Activated CD4-positive, alpha-beta T cell treated with anti-CD3 and anti-CD28 coated beads, Interleukin-2, Interleukin-4, amounts not matched to agents 100 ng/mL and 50 ng/mL, durations not matched to agents 16 hours and 8 hours (primary cell): Measurements from ENCODE around the gene SRGAP2.
A peak's percentile ranks its signal among the peaks of the same experiment; 100 is the strongest.
"Not testable (repeated sequence)": the region's sequence is repeated elsewhere in the genome, so short reads cannot be mapped to it uniquely, and the experiment has no call there.

Source experiments
- DNase-seq: peaks from one replicate; pipeline ENCODE4 v3.0.0-alpha.2; 2020; ENCODE audit warnings: low spot score

The SRGAP2 gene

DNA sequence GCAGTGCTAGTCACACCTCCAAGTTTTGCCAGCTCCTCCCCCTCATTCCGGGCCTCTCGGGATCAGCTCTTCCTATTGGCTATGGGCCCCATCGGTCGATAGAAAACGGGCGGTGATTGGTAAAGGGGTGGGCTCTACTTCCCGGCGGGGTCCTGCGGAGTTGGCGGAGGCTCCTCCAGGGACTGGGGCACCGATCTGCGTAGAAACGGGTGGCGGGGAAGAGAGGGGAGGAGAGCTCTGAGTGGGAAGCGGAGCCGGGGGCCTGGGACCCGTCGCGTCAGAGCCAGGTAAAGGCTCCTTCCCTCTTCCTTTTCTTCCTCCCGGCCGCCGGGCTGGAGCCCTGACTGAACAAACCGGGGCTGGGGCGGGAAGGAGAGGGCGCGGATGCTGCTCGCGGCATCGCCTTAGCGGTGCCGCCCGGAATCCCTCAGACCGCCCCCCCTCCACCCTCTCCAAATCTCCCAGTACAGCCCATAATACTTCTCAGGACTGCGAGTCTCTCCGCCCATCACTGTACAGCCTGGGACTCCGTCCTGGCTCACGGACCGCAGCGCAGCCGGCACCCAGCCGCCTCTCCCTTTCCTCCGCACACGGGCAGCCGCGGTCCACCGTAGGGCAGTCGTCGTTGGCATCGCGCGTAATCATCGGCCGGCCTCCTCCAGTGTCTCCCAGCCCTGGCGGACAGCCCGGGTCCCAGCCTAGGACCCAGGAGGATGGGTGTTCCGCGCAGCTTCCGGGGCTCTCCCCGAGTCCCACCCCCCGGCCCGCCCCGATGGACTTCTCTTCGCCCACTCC, at the start of gene SRGAP2:
SRGAP2 (plus strand) TSS at position 178 of the 795 bp plus-strand sequence. CDS start 2,430 bp downstream, outside the sequence.
- peak; percentile 40 for DNase-seq

DNA sequence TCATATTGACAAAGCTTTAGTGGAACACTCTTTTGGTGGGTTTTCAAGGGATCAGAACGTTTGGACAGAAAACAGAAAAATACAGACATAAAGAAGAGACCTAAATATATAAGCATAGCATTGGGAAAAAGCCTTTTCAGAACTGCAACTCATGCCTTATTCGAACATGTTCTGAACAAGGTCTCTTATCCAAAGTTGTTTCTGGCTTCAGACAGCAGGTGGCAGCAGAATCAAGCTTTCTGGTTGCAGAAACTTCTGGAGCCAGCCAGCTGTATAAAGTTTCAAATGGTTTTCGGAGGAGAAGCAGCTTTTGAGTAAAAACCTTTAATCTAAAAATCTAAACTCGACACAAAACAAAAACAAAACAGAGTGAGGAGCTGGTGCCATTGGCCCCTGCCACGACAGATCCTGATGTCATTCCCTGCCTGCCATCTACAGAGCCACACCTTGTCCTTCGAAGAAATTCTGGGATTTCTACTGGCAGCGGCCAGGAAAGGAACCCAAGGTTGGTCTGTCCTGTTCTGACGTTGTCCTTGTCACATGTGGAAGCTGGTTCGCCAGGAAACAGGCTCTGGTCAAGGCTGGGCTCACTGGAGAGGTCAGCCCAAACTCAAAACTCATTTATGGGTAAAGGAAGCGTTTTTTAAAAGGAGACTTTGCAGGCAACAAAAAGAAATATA, 35.9 kb upstream of the SRGAP2 start:
- not testable (repeated sequence) for DNase-seq

DNA sequence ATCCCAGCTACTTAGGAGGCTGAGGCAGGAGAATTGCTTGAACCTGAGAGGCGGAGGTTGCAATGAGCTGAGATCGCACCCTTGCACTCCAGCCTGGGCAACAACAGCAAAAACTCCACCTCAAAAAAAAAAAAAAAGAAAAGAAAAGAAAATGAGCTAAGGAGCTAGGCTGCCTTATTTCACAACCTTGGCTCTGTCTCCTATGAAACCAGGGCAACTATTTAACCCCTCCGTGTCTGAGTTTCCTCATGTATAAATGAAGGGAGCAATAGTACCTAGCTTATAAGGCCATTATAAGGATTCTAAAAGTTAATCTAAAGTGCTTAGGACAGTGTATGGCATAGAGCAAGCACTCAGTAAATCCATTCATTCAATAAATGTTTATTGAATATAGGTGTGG, 33.5 kb upstream of the SRGAP2 start:
- not testable (repeated sequence) for DNase-seq

DNA sequence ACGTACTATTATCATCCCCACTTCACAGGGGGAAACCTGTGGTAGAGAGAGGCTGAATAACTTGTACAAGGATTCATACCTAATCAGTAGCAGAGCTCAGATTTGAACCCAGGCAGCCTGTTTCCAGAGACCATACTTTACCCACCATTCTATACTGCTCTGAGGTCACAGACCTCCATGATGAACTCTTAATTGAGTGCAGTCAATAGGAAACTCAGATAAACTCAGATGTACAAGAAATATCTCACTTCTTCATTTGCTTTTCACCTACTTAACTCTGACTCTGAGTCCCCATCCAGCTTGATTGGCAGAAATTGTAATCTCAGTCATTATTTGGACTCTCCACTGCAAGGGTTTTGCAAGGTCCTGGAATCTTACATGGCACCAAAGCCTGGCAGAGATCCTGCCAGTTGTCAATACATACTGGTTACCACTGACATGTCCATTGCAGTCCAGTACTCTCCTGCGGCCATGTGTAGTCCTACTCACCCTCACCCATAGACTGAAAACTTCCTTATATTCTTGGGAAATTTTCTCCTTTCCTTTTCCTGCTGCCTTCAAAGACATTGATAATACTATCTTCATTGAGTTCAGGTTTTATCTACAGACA, 30.1 kb upstream of the SRGAP2 start:
- not testable (repeated sequence) for DNase-seq

- not testable (repeated sequence) for DNase-seq
Observed at GRCh38 chr1:206174182-206174868, 29.0 kb upstream of the SRGAP2 start.

- DNase-seq = not testable (repeated sequence)
Observed at GRCh38 chr1:206175459-206176113, 27.8 kb upstream of the SRGAP2 start.

DNA sequence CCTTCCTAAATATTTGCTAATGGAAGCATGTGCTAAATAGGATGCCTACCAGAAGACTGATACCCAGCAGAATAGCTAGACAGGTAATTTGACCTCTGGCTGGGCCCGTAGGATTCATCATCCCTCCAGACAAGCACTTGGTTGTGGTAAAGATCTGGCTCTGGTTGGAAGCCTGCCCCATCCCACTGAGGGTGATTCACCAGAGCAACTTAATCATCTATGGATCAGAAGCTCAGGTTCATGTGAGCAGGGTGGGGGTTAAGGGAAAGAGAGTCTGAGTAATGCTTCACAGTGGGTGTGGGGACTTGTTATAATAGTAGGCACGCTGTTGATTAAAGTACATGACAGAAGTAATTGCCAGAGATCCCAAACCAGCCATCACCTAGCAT, 27.2 kb upstream of the SRGAP2 start:
- DNase-seq = not testable (repeated sequence)

DNA sequence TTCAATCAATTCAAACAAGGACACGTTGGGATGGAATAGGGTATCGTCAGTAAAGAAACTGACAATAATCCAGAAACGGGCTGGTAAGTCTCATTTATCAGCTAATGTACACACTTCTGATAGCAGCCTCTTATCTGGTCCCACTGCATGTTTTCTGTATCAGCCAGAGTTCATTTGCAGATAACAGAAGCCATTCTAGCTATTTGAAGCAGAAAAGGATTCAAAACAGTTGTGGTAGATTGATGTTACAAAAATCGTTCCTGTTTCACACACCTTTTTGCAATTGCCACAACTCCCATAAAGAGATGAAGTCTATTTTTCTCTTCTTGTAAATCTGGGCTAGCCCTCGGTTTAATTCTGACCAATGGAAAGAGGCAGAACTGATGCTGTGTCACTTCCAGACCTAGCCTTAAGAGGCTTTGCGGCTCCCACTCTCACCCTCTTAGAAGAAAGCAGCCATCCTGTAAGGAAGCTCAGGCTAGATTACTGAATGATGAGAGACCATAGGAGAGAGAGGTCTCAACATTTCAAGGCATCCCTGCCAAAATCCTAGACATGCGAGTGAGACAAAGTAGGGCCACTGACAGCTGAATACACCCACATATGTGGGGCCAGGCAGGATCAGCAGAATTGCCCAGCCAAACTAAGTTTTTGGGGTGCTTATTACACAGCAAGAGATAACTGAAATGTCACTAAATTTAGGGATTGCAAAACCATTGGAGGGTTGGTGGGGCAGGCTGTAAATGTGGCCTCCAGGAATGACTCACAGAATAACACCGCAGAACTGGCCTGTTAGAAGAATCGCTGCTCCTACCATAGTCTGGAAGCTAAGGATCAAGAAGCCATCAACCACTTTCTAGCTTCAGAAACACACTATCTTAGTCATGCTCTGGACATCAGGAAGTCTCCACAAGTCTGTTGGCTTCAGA, 25.0 kb upstream of the SRGAP2 start:
- not testable (repeated sequence) for DNase-seq

- DNase-seq = not testable (repeated sequence)
Observed at GRCh38 chr1:206179666-206180065, 23.7 kb upstream of the SRGAP2 start.

GRCh38 chr1:206182368-206183317, 20.7 kb upstream of the SRGAP2 start:
- DNase-seq = not testable (repeated sequence)

DNA sequence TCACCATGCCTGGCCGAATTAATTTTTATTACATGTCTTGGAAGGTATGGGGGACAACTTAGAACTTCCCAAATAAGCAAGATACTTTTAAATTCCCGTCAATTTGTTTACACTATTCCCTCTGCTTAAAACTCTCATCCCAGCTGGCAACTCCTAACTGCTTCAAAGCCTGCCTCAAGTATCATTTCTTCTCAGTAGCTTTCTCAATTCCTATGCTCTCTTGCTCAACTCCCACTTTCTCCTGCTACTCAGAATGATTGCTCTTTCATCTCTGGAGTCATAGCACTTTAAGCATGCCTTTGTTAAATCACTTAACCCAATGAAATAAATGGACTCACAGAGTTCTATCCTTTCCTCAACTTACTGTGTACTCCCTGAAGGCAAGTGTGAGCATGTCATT, 19.6 kb upstream of the SRGAP2 start:
- DNase-seq = not testable (repeated sequence)

GRCh38 chr1:206185778-206186177, 17.6 kb upstream of the SRGAP2 start:
- DNase-seq = not testable (repeated sequence)

GRCh38 chr1:206186826-206187225, 16.5 kb upstream of the SRGAP2 start:
- DNase-seq = not testable (repeated sequence)

DNA sequence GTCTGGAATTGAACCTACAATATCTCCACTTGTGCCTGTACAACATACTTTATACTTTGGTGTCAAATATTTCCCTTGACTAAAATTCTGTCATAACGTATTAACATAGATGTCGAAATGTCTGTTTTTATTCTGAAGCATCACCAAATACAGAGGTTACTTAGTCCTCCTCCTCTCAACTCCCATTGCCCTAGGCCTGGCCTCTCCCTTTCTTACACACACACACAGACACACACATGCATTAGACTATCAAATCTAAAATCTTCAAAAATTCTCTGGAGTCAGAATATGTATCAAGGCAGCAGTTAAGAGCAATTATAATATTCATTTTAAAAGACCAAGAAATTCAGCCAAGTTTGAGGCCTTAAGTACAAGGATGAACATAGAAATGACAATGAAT, 8.2 kb upstream of the SRGAP2 start:
- not testable (repeated sequence) for DNase-seq

DNA sequence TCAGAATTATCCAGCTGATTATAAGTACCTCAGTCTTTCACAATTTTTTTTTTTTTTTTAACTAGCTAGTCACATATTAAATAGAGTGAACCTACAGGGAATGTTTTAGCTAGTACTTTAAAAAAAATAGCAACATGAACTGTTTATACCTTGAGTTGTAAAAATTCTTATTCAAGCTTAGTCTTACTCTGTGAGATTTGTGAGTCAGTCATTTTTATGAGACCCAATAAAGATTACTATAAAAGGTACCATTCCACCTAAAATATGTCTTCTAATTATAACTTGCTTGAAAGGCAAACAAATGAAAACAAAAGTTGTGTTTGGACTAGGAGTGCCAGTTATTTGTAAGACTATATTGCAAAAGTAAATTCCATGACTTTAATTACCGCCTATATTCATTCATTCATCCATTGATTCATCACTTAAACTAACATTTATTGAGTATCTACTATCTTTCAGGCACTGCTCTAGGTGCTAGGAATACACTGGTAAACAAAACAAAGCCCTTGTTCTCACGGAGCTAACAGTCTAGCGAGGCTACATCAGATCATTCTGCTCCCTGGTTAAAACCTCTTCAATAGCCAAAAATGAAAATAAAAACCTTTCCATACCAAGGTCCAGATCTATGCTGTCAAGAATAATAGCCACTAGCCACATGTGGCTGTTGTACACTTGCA, 6.5 kb upstream of the SRGAP2 start:
- not testable (repeated sequence) for DNase-seq

DNA sequence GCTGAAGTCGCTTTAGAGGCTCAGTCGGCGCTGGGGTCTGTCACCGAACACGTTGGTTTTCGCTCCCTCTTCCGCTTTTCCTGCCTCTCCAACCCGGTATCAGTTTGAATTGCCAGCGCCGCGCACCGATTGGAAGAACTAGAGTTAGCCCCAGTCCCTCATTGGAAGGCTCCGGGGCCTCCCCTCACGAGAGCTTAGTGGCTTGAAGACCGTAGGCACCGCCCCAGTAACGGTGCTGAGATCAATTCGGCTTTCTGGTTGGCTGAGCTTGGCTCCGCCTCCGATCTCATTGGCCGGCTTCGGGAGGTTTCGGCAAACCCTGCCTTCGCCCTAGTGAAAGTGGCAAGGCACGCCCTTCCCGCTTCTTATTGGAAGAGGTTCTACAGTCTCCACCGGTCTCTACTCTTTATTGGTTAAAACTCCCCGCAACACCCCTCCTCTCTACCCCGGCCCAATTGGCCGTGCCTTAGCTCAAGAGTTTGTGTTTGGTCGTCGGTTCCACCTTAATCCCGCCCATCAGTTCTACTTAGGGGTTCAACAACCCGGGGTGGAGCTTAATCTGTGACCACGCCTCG, 465 bp upstream of the SRGAP2 start, which contains the start of gene FAM72A:
FAM72A (minus strand) TSS at position 51 of the 575 bp plus-strand sequence. CDS start 814 bp downstream, outside the sequence.
- peak; percentile 99 for DNase-seq

DNA sequence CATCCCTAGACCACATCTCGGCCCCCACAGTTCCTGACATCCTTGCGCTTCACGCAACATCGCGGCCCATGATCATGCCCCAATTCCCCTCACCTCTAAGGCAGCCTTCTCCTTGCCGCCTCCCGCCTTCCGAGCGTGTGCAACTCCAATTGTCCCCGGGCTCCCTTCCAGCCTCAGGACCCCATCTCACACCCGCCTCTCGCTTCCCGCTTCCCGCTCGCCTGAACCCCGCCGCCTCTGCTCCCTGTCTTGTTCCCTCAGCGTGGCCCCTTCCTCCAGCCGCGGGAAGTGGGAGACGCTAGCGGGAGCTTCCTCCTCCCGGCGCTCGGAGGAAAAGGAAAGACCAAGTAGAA, 794 bp downstream of the SRGAP2 start:
- DNase-seq = not testable (repeated sequence)

DNA sequence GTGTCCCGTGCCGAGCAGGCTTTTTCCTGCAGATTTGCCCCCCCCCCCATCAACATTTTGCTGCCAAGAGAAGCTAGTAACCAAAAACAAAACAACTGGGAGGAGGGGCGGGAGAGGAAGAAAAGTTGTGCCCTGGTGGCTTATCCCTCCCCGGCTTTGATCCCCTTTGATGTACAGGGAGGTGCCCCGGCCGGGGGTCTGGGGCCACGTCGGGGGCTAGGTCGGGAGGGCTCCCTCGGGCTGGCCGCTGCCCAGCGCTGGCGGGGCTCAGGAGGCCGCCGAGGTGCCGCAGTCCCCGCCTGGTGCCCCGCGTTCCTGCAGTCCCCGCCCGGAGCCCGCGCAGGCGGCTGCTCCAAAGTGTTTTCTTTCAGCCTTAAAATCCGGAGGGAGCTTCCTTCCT, 1.5 kb downstream of the SRGAP2 start:
- DNase-seq = not testable (repeated sequence)
